GM12878 (cell line): ENCODE measurements around the gene TTC39C. TPM values are rescaled to one million over a fixed set of nuclear protein-coding genes. Genes with fewer than 3 reads are reported as not detected.

Source experiments
- ATAC-seq: fragments of 200-7000 bp; cut with Tn5 transposase; 3 replicates; pipeline ENCODE4 v1.9.1; 2020; ENCODE audit warnings: mild to moderate bottlenecking, moderate library complexity
- BruUV-seq: library from RNA; stranded (reverse); fragments of 400-500 nt; replicated peaks from 2 replicates; lab custom pipeline; 2021; lab: Mats Ljungman, UMichigan
- CTCF ChIA-PET: fragments of 300-600 bp; sonication (Branson Sonifier 250); formaldehyde crosslinking; extraction: SDS; loops from one replicate; lab custom pipeline; 2021; ENCODE audit warnings: inconsistent platforms; lab: Yijun Ruan, JAX
- POLR2A ChIA-PET: fragments of 350-600 bp; formaldehyde crosslinking; extraction: SDS; loops from one replicate; lab custom pipeline; 2021; ENCODE audit warnings: inconsistent platforms; lab: Charles Lee
- RAD21 ChIA-PET: fragments of 300-600 bp; sonication (Branson Sonifier 250); formaldehyde crosslinking; loops from one replicate; lab custom pipeline; 2023; ENCODE audit warnings: antibody characterized with exemption; ENCODE audit not compliant: unreplicated experiment; lab: Charles Lee
- SMC1A ChIA-PET: fragments of 300-600 bp; sonication (Branson Sonifier 250); formaldehyde crosslinking; loops from one replicate; lab custom pipeline; 2023; ENCODE audit not compliant: unreplicated experiment, uncharacterized antibody; lab: Charles Lee
- DNase-seq: peaks from one replicate; pipeline ENCODE4 v3.0.0-alpha.2; 2011; ENCODE audit warnings: low read depth, low spot score
- FAIRE-seq: peaks from 3 replicates; lab custom pipeline; 2011; peaks lifted over from hg19 to GRCh38; lab: Jason Lieb, UNC
- H2AFZ ChIP-seq: 2 replicates; pipeline ENCODE4 v1.6.0; 2011; ENCODE audit warnings: low read depth, low read length, control low read depth; ENCODE audit not compliant: control insufficient read depth
- H3K27ac ChIP-seq: 2 replicates; pipeline ENCODE4 v1.5.1; 2011; ENCODE audit warnings: control low read depth; ENCODE audit not compliant: control insufficient read depth, insufficient read depth
- H3K27me3 ChIP-seq, 2 experiments: replicated peaks in 1 of 2; 2 replicates each; pipeline versions ENCODE4 v1.6.0 to v1.6.1; 2011; ENCODE audit warnings: low read length in 1 of 2; ENCODE audit not compliant: control insufficient read depth in 2 of 2, insufficient read depth in 2 of 2
- H3K36me3 ChIP-seq, 2 experiments: 2 replicates each; pipeline ENCODE4 v1.5.1; 2011; ENCODE audit warnings: low read length in 1 of 2; ENCODE audit not compliant: control insufficient read depth in 2 of 2, insufficient read depth in 2 of 2
- H3K4me1 ChIP-seq: 2 replicates; pipeline ENCODE4 v1.6.1; 2011; ENCODE audit warnings: mild to moderate bottlenecking, low read length, moderate library complexity, mixed read lengths; ENCODE audit not compliant: control insufficient read depth, insufficient read depth
- H3K4me2 ChIP-seq: 2 replicates; pipeline ENCODE4 v1.6.0; 2011; ENCODE audit warnings: control low read depth; ENCODE audit not compliant: control insufficient read depth, insufficient read depth
- H3K4me3 ChIP-seq: fragments of 200-600 bp; sonication (generic); 2 replicates; pipeline ENCODE4 v1.5.1; 2016
- H3K79me2 ChIP-seq: 2 replicates; pipeline ENCODE4 v1.6.0; 2011; ENCODE audit warnings: low read length; ENCODE audit not compliant: control insufficient read depth, insufficient read depth
- H3K9ac ChIP-seq: 2 replicates; pipeline ENCODE4 v1.8.0; 2011; ENCODE audit warnings: low read length, control low read depth, mixed read lengths; ENCODE audit not compliant: control insufficient read depth, insufficient read depth
- H3K9me3 ChIP-seq: replicated peaks from 3 replicates; pipeline ENCODE4 v1.5.1; 2011; ENCODE audit warnings: mild to moderate bottlenecking, low read length; ENCODE audit not compliant: control insufficient read depth, insufficient read depth
- H4K20me1 ChIP-seq: 2 replicates; pipeline ENCODE4 v1.6.0; 2011; ENCODE audit not compliant: control insufficient read depth, insufficient read depth
- CEBPZ ChIP-seq: fragments of 150-350 bp; IDR thresholded peaks from 2 replicates; pipeline ENCODE4 v1.6.1; 2016; ENCODE audit warnings: low read depth, low read length
- DPF2 ChIP-seq: fragments of 450-650 bp; IDR thresholded peaks from 2 replicates; pipeline ENCODE4 v1.6.1; 2017; ENCODE audit warnings: mild to moderate bottlenecking
- ESRRA ChIP-seq: IDR thresholded peaks from 2 replicates; pipeline ENCODE4 v1.6.1; 2012; ENCODE audit warnings: mild to moderate bottlenecking, low read length, improper control_type of control experiment
- RAD21 ChIP-seq: IDR thresholded peaks from 2 replicates; pipeline ENCODE4 v1.6.1; 2011; ENCODE audit warnings: mild to moderate bottlenecking, low read depth, low read length, moderate library complexity; ENCODE audit not compliant: insufficient read depth
- RELB ChIP-seq: fragments of 450-650 bp; IDR thresholded peaks from 2 replicates; pipeline ENCODE4 v1.6.1; 2017; ENCODE audit warnings: low read depth, mild to moderate bottlenecking, moderate library complexity
- SMAD1 ChIP-seq: fragments of 450-650 bp; IDR thresholded peaks from 2 replicates; pipeline ENCODE4 v1.6.1; 2018; ENCODE audit warnings: mild to moderate bottlenecking, low read depth; ENCODE audit not compliant: partially characterized antibody
- SMAD5 ChIP-seq: IDR thresholded peaks from 2 replicates; pipeline ENCODE4 v1.6.1; 2016; ENCODE audit warnings: antibody characterized with exemption, low read depth
- SREBF1 ChIP-seq: IDR thresholded peaks from 2 replicates; pipeline ENCODE4 v1.6.1; 2012; ENCODE audit warnings: mild to moderate bottlenecking, low read length
- WGBS: methylation state at CpG from one replicate; pipeline ENCODE4 v1.1.6; 2016; ENCODE audit warnings: low lambda C conversion rate; ENCODE audit not compliant: insufficient replicate concordance, insufficient coverage; ENCODE audit errors: missing lambda C conversion rate; 5-methylcytosine and 5-hydroxymethylcytosine counted together
- in situ Hi-C: fragments of 300-500 bp; cut with MboI; formaldehyde crosslinking; loops from 9 replicates; pipeline ENCODE4 v1.14.3; 2018; ENCODE audit warnings: mixed read lengths
- intact Hi-C: fragments of 100-400 bp; cut with micrococcal nuclease; formaldehyde crosslinking; loops from one replicate; pipeline ENCODE4 v1.14.2; 2022; ENCODE audit not compliant: unreplicated experiment
- polyA plus RNA-seq, 11 experiments: library from polyadenylated mRNA; depleted of rRNA in 4 of 11; unstranded in 6 of 11; stranded (reverse) in 5 of 11; fragments of >200 nt; fragmentation: Nextera tagmentation in 4 of 11; fragmentation: Illumina TruSeq in 1 of 11; extraction: Ambion mirVana in 4 of 11; extraction: Trizol in 1 of 11; gene quantifications; 1 replicate in 1 of 11; 2 replicates in 10 of 11; pipeline versions ENCODE4 v1.2.1 to v1.2.3, GENCODE V29; 2011 to 2016; ENCODE audit warnings: inconsistent platforms in 2 of 11, missing spikeins in 2 of 11, low read depth in 1 of 11
- total RNA-seq, 4 experiments: library from RNA; depleted of rRNA in 3 of 4; stranded (reverse); fragments of >200 nt in 3 of 4; fragmentation: Illumina TruSeq in 1 of 4; extraction: Trizol in 1 of 4; gene quantifications; 2 replicates each; pipeline versions ENCODE4 v1.2.1 to v1.2.3, GENCODE V29; 2013 to 2021
- TF ChIP-seq, protein P1 (sequence below): IDR thresholded peaks from 2 replicates; pipeline ENCODE4 v1.6.1; 2011; ENCODE audit warnings: borderline replicate concordance, low read depth, mild to moderate bottlenecking, moderate library complexity, mixed read lengths, low read length; ENCODE audit not compliant: insufficient read depth; ENCODE audit errors: extremely low read length
- TF ChIP-seq, protein P2 (sequence below): IDR thresholded peaks from 2 replicates; pipeline ENCODE4 v1.6.1; 2012; ENCODE audit warnings: improper control_type of control experiment, low read depth, low read length; ENCODE audit not compliant: insufficient replicate concordance

Gene TTC39C
- total and polyA plus RNA-seq, 10 of the 15 experiments (the other 5 are each of a cell fraction or from before 2014, with no cell fraction given): 21.1 to 91.0 (median 64.8) TPM

DNA sequence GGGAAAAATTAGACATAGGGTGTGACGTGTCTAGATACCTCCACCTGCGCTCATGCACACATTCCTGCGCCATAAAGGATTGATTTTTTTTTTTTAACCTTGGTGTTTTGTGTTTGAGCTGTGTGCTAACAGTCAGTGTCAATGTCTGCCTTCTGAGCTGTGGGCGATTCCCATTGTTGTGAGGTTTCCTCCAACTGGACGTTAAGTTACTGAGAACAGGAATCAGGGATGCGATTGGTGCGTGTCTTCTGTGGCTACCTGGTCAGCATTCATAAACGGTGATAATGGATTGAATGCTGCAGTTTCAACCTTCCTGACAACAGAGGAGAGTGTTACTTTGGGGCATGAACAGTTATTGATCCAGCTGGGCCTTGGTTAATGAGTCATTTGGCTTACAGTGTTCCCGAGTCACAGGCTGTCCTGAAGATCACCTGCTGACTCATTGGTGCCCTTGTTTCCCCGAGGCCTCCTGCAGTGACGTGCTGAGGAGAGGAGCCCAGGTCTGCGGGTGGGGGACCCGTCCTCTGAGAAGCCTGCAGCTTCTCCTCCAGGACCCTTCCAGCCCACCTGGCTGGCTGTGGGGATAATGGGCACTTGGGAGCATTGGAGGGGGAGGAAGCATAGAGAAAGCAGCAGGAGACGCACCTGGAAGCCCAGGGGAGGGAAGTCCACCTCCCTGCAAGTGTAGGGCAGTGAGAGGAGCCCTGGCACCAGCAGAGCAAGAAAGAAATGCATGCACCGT is 98.5 kb downstream of the TTC39C start:
- DNase-seq (no peak), ATAC-seq (no peak), FAIRE-seq (no peak)
- SMC1A ChIA-PET: no interaction called here
- in situ Hi-C loops (loop anchor here (5.0 kb wide), 1 partner anchor 146 kb away; no protein-coding TSS in a partner anchor), intact Hi-C loops (no loop called here)
- Histone ChIP-seq H3K36me3 (peaks cover 3 to 7% of the 10 kb centered on the region in 2 experiments; a peak in 2 of 4 replicates), H3K9ac (no peak overlapping the region), H2AFZ (no peak overlapping the region), H3K4me1 (no peaks in the 10 kb centered on the region), H3K27ac (no peak overlapping the region), H3K27me3 (no peaks in the 10 kb centered on the region), H4K20me1 (no peaks in the 10 kb centered on the region), H3K9me3 (no peaks in the 10 kb centered on the region), H3K4me3 (no peak overlapping the region), H3K4me2 (no peak overlapping the region), H3K79me2 (no peaks in the 10 kb centered on the region)
- 59% methylated on average over 15 of the region's 15 CpGs for WGBS
- BruUV-seq: no TSS peak
- POLR2A ChIA-PET: interaction anchor here (0.6 to 1.6 kb wide), 2 partner anchors 46 to 384 kb away, joined by 4 read pairs; no protein-coding TSS in a partner anchor
- CTCF ChIA-PET: interaction anchor here (1.0 to 1.4 kb wide), 2 partner anchors 10 to 274 kb away, joined by 3 read pairs; no protein-coding TSS in a partner anchor
- RAD21 ChIA-PET: interaction anchor here (0.6 to 0.9 kb wide), 2 partner anchors 79 to 148 kb away, joined by 3 read pairs; no protein-coding TSS in a partner anchor
- TF ChIP-seq ESRRA (no peak), SREBF1 (no peak), CEBPZ (no peak), DPF2 (no peak), RELB (no peak), SMAD1 (no peak), RAD21 (no peak), SMAD5 (no peak)
- TF ChIP-seq, protein P1, sequence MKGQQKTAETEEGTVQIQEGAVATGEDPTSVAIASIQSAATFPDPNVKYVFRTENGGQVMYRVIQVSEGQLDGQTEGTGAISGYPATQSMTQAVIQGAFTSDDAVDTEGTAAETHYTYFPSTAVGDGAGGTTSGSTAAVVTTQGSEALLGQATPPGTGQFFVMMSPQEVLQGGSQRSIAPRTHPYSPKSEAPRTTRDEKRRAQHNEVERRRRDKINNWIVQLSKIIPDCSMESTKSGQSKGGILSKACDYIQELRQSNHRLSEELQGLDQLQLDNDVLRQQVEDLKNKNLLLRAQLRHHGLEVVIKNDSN: no peak
- TF ChIP-seq, protein P2, sequence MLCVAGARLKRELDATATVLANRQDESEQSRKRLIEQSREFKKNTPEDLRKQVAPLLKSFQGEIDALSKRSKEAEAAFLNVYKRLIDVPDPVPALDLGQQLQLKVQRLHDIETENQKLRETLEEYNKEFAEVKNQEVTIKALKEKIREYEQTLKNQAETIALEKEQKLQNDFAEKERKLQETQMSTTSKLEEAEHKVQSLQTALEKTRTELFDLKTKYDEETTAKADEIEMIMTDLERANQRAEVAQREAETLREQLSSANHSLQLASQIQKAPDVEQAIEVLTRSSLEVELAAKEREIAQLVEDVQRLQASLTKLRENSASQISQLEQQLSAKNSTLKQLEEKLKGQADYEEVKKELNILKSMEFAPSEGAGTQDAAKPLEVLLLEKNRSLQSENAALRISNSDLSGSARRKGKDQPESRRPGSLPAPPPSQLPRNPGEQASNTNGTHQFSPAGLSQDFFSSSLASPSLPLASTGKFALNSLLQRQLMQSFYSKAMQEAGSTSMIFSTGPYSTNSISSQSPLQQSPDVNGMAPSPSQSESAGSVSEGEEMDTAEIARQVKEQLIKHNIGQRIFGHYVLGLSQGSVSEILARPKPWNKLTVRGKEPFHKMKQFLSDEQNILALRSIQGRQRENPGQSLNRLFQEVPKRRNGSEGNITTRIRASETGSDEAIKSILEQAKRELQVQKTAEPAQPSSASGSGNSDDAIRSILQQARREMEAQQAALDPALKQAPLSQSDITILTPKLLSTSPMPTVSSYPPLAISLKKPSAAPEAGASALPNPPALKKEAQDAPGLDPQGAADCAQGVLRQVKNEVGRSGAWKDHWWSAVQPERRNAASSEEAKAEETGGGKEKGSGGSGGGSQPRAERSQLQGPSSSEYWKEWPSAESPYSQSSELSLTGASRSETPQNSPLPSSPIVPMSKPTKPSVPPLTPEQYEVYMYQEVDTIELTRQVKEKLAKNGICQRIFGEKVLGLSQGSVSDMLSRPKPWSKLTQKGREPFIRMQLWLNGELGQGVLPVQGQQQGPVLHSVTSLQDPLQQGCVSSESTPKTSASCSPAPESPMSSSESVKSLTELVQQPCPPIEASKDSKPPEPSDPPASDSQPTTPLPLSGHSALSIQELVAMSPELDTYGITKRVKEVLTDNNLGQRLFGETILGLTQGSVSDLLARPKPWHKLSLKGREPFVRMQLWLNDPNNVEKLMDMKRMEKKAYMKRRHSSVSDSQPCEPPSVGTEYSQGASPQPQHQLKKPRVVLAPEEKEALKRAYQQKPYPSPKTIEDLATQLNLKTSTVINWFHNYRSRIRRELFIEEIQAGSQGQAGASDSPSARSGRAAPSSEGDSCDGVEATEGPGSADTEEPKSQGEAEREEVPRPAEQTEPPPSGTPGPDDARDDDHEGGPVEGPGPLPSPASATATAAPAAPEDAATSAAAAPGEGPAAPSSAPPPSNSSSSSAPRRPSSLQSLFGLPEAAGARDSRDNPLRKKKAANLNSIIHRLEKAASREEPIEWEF: no peak
